Measurements from ENCODE around the gene PTPN13.
"Not testable (repeated sequence)": the region's sequence is repeated elsewhere in the genome, so short reads cannot be mapped to it uniquely, and the experiment has no call there.

The PTPN13 gene

GRCh38 chr4:86644892-86645291 is 50.8 kb downstream of the PTPN13 start:
- no peak for DNase-seq (ENCODE audit: low read depth in 2 of 3, low spot score in 2 of 3)

DNA sequence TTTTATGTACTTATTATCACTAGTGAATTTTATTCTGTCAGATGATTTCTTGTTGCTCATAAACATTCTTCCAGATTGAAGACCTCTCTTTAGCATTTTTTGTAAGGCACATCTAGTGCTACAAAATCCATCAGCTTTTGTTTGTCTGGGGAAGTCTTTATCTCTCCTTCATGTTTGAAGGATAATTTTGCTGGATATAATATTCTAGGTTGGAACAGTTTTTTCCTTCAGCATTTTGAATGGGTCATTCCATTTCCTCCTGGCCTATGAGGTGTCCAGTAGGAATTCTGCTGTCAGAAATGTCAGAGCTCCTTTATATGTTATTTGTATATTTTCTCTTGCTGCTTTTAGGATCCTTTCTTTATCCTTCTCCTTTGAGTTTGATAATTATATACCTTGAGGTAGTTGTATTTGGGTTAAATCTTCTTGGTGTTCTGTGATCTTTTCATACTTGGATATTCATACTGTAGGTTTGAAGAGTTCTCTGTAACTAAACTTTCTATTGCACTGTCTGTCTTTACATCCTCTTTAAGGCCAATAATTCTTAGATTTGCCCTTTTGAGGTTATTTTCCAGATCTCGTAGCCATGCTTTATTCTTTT is 58.3 kb downstream of the PTPN13 start:
- no peak for DNase-seq (ENCODE audit: low read depth in 2 of 3, low spot score in 2 of 3)

GRCh38 chr4:86653237-86653865 is 59.2 kb downstream of the PTPN13 start:
- DNase-seq (ENCODE audit: low read depth in 2 of 3, low spot score in 2 of 3): no peak

- DNase-seq (ENCODE audit: low read depth in 2 of 3, low spot score in 2 of 3): not testable (repeated sequence)
Measured at GRCh38 chr4:86656781-86657180, 62.7 kb downstream of the PTPN13 start.

DNA sequence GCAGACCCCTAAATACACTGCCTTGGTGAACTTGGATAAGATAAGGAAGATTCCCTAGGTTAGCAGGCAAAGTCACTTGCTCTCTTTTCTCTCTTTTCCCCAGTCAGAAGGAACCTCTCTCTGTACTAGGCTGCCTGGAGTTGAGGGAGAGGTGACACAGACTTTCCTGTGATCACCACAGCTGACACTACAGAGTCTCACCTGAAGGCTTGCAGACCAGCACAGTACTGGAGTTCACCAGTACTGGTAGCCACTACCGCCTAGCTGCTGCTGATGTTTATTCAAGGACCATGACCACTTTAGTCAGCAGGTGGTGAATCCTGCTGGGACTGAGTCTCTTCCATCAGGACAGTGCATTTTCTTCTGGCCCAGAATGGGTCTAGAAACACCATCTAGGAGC is 63.3 kb downstream of the PTPN13 start:
- no peak for DNase-seq (ENCODE audit: low read depth in 2 of 3, low spot score in 2 of 3)

GRCh38 chr4:86657910-86658309 is 63.8 kb downstream of the PTPN13 start:
- no peak for DNase-seq (ENCODE audit: low read depth in 2 of 3, low spot score in 2 of 3)

DNA sequence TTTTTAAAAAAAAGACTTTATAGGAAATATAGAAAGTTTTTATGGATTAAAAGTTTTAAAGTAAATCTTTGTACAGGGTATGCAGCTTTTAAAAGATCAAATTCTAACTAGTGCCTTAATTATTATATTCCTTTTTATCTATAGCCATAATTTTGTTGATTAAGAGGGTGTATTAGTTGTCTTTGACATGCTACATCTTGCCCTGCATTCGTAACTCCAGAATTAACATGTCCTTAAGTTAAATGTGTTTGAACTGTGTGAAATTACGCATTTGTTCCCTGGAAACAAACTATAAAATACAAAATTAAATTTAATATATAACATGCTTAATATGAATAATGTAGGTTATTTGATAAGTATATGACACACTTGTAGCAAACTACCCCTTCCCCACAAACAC is 66.3 kb downstream of the PTPN13 start:
- no peak for DNase-seq (ENCODE audit: low read depth in 2 of 3, low spot score in 2 of 3)

GRCh38 chr4:86661006-86661405 is 66.9 kb downstream of the PTPN13 start:
- DNase-seq (ENCODE audit: low read depth in 2 of 3, low spot score in 2 of 3): no peak

DNA sequence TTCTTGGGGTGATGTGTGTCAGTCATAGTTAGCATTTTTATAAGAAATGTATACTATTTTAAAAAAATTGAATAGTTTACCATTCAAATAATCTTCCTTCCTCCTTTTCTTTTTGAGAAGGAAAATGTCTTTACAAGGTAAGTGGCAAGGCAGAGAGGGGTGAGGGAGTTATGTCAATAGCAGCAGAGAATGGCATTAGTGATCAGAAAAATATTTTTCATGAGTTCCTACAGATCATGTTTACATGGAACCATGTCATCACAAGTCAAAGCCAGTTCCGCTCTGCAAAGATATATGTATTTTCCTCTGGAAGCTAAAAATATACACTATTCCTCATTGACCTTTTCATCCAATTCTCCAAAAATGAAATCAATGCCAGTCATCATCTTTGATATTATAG is 67.3 kb downstream of the PTPN13 start:
- no peak for DNase-seq (ENCODE audit: low read depth in 2 of 3, low spot score in 2 of 3)

DNA sequence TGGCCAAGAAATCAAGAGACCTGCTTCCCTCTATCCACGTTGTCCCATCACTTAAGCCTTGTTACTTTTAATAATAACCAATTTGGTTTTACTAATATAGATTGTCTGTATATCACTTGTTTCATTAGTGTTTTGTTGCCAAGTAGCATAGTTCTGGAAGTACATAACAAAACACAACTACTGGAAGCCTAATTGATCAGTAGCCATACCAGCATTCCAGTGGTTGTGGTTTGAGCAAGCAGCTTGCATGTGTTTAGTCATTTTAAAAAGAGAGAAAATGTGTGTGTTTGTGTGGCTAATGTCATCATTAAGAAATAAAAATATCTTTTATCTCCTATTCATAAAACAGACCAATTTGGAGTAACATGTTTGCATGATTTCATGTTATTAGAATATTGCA is 70.8 kb downstream of the PTPN13 start:
- DNase-seq (ENCODE audit: low read depth in 2 of 3, low spot score in 2 of 3): no peak

- no peak for DNase-seq (ENCODE audit: low read depth in 2 of 3, low spot score in 2 of 3)
Measured at GRCh38 chr4:86670298-86670697, 76.2 kb downstream of the PTPN13 start.

DNA sequence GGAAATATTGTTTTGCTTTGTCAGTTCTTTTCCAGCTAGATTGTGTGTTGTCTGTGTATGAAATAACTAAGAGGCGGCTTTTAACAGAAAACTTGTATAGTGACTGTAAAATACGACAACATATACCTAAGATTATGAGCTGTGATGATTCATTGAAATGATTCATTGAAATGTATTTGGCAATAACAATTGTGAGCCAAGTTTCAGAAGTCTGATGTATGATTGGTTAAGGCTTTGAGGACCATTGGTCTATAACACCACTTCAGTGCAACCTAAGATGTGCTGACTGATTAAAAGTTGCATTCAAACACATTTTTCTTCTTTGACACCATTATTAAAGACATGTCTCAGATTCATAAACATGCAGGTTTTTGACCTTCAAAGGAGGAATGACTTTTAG is 76.6 kb downstream of the PTPN13 start:
- no peak for DNase-seq (ENCODE audit: low read depth in 2 of 3, low spot score in 2 of 3)

GRCh38 chr4:86675548-86675947 is 81.4 kb downstream of the PTPN13 start:
- DNase-seq (ENCODE audit: low read depth in 2 of 3, low spot score in 2 of 3): no peak

DNA sequence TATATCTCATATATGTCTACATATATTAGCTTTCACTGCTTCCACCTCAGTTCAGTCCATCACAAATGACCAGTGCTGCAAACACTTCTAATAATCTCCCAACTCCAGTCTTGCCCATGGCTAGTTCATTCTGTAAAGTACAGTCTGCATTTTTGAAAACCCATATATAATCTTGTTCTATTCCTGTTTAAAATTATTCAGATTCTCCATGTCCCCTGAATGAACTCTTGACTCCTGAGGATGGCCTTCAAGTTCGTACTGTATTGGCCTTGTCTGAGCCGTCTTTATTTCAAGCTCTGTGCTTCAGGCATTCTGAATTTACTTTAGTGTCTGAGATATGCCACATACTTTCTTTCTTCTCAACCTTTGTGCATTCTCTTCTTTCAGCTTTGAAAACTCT is 84.7 kb downstream of the PTPN13 start:
- DNase-seq (ENCODE audit: low read depth in 2 of 3, low spot score in 2 of 3): no peak

DNA sequence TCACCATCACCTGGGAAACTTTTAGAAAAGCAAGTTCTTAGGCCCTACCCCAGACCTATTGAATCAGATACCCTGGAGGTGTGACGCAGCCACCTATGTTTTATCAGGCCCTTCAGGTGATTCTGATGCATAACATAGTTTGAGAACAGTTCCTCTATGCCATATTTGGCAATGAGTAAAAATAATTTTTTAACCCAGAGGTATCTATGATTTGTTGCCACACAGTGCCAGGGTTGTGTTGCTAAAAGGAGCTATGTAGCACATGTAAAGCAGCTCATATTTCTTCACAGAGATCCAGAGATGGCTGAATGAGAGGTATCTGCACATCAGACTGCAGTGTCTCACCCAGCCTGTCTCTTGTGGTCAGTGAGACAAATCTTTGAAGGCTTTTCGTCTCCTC is 85.3 kb downstream of the PTPN13 start:
- DNase-seq (ENCODE audit: low read depth in 2 of 3, low spot score in 2 of 3): no peak

DNA sequence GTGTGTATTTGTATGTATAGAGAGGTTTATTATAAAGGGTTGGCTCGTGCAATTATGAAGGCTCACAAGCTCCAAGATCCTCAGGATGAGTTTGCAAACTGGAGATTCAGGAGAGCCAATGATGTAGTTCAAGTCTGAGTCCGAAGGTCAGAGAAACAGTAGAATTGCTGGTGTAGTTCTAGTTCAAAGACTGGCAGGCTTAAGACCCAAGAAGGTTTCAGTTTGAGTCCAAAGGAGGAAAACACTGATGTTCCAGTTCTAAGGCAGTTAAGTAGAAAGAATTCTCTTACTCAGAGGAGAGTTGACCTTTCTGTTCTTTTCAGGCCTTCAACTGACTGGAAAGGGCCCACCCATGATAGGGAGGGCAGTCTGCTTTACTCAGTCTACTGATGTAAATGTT is 89.1 kb downstream of the PTPN13 start:
- DNase-seq (ENCODE audit: low read depth in 2 of 3, low spot score in 2 of 3): no peak

DNA sequence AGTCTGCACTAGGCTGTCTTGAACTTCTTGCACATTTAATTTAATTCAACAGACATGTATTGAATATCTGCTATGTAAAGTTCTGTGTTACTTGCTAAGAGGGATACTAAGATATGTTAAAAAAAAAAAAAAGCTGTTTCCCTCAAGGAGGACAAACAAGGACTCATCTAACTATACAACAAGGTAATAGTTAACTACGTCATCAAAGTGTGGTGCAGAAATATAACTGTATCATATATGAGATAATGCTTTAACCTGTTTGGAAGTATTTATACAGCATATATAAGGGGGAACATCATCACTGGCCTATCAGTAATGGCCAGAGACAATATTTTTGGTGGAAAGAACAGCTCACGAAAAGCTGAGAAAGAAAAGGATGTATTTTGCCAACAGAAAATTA is 89.9 kb downstream of the PTPN13 start:
- no peak for DNase-seq (ENCODE audit: low read depth in 2 of 3, low spot score in 2 of 3)

DNA sequence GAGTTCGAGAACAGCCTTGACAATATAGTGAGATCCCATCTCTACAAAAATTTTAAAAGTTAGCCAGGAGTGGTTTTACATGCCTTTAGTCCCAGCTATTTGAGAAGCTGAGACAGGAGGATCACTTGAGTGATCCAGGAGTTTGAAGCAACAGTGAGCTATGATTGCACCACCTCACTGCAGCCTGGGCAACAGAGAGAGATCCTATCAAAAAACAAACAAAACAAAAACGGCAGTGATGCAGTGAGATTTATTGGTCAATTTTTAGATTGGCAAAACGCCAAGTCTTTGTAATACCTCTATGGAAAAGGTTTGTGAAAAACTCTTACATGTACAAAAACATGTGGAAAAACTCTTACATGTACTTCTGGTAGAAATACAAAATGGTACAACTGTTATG is 91.3 kb downstream of the PTPN13 start:
- DNase-seq (ENCODE audit: low read depth in 2 of 3, low spot score in 2 of 3): no peak

DNA sequence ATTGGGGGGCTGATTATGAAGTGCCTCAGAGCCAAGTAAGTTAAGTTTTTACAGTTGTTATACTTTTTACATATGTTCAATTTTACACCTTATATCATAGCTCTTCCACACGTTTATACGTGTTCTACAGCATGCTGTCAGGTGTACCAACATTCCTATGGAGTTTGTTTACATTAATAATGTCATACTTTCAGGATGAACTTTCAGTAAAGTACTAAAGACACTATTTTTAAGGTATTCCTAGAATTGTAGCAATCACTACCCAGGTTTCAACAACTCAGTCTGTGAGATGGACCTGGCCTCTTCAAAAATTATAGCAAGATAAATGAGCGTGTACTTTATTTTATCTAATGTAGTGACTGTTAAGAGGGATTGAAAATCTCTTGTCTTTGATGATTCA is 92.6 kb downstream of the PTPN13 start:
- no peak for DNase-seq (ENCODE audit: low read depth in 2 of 3, low spot score in 2 of 3)

- no peak for DNase-seq (ENCODE audit: low read depth in 2 of 3, low spot score in 2 of 3)
Measured at GRCh38 chr4:86688026-86688425, 93.9 kb downstream of the PTPN13 start.

GRCh38 chr4:86704601-86705000 is 110.5 kb downstream of the PTPN13 start:
- no peak for DNase-seq (ENCODE audit: low read depth in 2 of 3, low spot score in 2 of 3)

DNA sequence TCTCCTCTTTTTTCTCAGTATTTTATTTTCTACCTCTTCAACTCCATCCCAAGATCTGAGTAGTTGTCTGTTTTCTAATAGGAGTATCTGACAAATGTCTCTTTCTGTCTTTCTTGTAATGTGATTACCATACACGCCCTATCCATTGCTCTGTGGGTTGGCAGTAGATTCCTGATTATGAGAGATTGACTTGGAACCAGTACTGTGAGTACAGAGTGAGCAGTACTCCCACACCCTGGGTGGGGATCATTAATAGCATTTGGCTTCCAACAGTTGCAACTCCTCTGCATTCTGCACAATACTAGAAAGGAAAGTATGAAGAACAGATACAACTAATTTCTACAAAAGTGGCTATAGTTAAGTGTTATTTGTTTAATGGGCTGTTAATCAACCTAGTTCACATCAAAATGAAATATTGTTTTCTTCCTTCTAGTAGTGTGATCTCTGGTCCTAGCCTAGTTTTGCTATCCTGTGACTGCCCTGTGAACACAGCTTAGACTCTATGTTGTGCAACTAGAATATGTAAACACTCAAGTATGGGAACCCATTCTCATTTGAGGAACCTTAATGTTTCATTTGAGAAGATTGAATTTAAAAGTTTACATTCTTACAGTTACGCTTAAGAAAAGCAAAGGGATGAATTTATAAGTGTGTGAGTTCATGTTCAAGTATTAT is 112.9 kb downstream of the PTPN13 start:
- DNase-seq (ENCODE audit: low read depth in 2 of 3, low spot score in 2 of 3): no peak

DNA sequence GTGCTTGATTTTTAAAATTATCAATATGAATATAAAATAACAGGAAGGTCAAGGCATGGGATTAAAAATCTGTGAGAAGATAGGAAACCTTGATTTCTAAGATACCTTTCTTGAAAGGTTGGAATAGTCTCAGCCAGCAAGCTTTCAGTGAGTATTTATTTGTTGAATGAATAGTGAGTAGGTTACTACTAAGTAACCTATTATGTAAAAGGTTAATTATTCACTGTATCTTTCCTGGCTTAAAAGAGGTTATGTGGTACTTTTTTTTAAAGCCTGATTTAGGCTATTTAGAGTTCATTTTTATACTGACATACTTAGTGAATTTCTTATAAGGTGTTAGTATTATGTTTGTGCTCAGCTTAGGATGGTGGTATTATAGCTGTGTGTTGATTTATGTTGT is 123.5 kb downstream of the PTPN13 start:
- no peak for DNase-seq (ENCODE audit: low read depth in 2 of 3, low spot score in 2 of 3)

All from activated CD8-positive, alpha-beta memory T cell treated with anti-CD3 and anti-CD28 coated beads for 48 hours (primary cell).